ENCODE data around the gene RPS6KA5.
A peak's percentile ranks its signal among the peaks of the same experiment; 100 is the strongest.
"Not testable (repeated sequence)": the region's sequence is repeated elsewhere in the genome, so short reads cannot be mapped to it uniquely, and the experiment has no call there.

The RPS6KA5 gene

DNA sequence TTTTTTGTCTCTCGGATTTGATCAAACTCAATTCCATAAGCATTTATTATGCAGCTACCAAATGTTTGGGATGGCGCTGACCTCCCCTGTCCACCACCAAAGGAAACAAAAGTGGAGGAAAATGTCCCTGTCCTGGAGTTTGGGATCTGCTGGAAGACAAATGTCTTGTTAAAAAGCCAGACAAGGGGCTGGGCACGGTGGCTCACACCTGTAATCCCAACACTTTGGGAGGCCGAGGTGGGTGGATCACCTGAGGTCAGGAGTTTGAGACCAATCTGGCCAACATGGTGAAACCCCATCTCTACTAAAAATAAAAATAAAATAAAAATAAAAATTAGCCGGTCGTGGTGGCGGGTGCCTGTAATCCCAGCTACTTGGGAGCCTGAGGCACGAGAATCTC is 221.9 kb downstream of the RPS6KA5 start:
- not testable (repeated sequence) for DNase-seq (ENCODE audit: low spot score); FAIRE-seq

DNA sequence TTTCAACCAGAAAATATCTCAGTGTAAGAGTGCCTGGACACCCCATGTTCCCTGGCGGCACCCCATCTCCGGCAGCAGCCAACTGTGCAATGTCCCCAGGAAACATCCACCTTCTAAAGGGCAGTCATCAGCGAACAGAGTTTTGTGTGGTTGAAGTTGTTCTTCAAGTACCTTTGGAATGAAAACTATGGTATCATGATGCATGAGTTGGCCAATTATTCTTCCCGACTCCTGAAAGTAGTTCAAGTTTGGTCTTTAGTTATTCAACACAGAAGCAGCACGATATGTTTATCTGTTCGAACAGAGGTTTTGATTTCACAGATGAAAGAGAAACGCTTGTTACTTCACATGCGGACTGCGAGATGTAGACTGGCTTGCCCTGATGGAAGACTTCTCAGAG is 223.1 kb downstream of the RPS6KA5 start:
- DNase-seq (ENCODE audit: low spot score) (no peak), FAIRE-seq (no peak)

DNA sequence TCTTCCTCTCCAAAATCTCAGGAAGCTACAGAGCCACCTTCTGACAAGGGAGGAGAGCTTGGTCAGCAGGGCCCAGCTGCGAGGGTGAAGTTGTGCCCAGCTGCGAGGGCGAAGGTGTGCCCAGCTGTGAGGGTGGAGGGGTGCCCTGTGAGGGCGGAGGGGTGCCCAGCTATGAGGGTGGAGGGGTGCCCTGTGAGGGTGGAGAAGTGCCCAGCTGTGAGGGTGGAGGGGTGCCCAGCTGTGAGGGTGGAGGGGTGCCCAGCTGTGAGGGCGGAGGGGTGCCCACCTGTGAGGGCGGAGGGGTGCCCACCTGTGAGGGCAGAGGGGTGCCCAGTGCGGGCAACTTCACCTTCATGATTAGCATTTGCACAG is 223.8 kb downstream of the RPS6KA5 start:
- FAIRE-seq (no peak), DNase-seq (ENCODE audit: low spot score) (no peak)

DNA sequence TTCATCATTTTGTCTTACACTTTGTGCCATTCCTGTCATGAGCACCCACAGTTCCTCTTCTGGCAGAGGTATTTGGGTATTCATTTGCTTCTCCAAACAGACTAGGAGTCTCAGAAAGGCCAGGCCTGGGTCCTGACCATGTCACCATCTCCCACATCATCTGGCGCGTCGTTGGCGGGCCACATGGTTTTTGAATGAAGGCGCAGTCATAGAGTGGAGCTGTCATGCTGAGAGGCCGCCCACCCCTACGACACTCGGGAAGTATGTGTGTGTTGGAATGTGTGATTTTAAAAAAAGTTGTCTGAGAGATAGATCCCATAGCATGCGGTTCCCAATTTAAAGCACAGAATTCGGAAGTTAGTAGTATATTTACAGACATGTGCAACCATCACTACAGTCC is 228.6 kb downstream of the RPS6KA5 start:
- no peak for FAIRE-seq
- DNase-seq (ENCODE audit: low spot score): no peak

DNA sequence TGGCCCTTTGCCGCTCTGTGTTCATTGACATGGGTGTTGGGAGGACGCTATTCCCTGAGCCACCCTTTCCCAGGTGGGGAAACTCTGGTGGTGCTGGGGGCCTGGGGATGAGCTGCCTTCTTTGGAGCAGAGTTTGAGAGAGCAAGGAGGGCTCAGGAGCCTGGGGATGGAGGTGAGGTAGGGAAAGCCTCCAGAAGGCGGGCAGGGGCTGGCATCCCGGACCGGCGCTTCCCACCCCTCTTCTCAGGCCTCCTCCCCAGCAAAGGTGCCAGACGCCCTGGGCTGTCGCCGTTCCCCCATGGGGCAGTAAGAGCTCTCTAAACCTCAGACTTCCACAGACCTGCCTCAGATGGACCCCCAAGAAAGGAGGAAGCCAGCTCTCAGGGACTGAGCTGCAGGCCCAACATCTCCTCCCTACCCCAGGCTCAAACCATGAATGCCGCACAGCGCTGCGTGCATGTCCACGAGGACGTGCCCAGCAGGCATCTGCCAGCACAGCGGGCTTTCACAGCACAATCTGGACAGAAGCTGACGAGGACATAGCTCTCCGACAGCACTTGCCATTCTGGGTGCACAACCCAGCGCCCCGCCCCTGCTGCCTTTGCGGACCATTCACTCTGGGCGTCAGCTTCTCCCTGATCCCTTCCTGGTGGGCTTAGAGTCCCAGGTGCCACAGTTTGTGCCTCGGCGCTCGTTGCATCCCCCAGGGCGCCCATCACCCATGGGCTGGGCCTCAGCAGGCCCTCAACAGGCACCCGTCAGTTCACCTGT is 229.3 kb downstream of the RPS6KA5 start:
- FAIRE-seq (no peak), DNase-seq (ENCODE audit: low spot score) (no peak)

DNA sequence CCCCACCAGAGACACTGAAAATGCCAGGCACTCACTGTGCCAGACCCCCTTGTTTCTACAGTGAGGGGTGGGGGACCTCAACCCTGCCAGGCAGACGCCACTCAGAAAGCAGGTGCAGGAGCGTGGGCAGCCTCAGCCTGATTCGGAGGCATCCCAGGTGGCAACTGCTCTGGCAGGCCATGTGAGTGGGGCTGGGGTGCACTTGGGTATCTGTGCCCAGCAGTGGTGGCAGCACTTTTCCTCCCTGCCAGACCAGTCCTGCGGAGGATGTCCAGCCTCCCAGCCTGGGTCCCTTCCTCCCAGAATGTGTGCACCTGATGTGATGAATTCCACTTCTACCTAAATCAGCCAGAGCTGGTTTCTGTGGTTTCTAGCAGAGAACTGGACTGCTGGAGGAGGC is 230.8 kb downstream of the RPS6KA5 start:
- DNase-seq (ENCODE audit: low spot score) (no peak), FAIRE-seq (no peak)

DNA sequence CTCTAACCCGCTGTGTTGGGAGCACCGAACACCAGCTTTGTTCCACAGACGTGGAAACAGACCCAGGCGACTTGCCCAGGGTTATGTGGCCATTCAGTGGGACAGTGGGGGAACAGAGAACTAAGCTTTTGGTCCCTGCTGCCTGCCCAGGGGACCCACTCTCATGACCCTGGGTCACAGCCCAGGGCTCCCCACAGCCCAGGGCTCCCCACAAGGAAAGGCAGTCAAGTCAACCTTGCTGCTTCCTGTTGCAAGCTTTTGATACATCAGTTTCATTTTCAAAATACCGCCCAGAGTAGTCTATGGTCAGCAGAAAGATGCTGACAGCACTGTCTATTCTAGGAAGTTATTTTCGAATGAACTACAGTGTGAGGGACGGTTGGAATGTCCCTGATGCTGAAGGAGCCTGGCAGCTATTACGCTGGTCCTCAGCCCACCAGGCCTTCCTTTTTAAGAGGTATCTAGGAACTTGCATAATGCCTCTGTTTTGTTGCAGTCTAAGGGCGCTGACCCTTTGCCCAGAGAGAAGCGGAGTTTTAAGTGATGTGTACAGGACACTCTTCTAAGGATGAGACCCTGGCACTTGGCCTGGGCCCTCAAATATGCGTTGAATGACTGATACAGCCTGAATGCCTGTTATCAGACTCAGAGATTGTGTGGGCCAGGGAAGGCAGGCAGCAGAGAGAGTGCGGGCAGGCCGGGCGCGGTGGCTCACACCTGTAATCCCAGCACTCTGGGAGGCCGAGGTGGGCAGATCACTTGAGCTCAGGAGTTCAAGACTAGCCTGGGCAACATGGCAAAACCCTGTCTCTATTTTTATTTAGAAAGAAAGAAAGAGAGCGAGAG is 231.6 kb downstream of the RPS6KA5 start:
- DNase-seq (ENCODE audit: low spot score) (no peak), FAIRE-seq (no peak)

DNA sequence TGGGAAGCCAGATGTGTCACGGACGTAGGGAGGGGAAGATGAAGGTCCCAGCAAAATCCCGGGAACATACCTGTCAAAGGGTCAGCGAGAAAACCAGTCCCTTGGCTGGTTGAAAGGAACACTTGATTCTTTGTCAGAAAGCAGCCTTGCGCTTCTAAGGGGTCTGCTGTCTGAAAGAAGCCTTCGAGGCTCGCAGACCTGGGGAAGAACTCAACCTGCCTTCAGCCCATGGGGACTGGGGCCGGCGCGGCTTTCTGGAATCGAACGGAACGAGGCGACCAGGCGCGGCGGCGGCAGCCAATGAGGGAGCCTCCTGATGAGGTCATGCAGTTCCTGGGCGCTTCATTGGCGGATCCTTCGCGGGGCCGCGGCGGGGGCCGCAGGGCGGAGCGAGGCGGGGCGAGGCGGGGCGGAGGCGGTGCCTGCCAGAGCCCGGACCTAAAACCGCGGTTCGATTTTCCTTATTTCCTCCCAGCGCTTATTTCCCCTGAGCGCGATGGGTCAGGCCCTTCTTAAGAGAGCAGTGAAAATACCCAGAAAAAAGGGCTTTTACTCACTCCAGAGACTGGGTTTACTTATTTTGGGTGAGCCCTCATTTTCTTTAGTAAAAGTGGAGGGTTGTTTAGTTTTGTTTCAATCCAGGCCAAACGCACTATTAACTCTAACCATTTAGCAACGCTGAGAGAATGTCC is 232.4 kb downstream of the RPS6KA5 start:
- FAIRE-seq (no peak), DNase-seq (ENCODE audit: low spot score) (peak; percentile 95)

DNA sequence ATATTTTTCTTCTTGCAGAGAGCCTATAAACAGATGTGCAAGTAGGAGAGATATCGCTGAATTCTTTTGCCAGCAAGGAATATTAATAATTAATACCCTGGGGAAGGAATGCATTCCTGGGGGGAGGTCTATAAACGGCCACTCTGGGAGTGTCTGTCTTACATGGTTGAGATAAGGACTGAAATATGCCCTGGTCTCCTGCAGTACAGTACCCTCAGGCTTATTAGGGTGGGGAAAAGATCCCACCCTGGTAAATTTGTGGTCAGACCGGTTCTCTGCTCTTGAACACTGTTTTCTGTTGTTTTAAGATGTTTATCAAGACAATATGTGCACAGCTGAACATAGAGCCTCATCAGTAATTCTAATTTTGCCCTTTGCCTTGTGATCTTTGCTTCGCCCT is 236.9 kb downstream of the RPS6KA5 start:
- not testable (repeated sequence) for DNase-seq (ENCODE audit: low spot score); FAIRE-seq

DNA sequence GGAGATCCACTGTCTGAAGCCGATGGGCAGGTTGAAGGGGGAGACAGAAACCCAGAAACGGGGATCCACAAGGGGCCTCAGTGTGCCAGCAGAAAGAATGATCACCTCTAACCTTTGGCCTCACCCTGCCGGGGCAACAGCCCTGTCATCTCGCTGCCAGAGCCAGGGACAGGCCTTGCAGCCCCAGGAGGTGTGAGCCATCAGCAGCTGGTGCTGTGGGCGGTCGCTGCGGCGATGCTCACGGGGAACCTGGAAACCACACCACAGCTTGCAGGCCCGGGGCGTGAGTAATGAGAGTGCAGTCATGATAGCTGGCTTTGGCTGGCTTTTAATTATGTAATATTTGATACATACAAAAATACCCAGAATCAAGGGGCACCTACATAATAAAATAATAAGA is 239.5 kb downstream of the RPS6KA5 start:
- FAIRE-seq: no peak
- peak; percentile 54 for DNase-seq (ENCODE audit: low spot score)

DNA sequence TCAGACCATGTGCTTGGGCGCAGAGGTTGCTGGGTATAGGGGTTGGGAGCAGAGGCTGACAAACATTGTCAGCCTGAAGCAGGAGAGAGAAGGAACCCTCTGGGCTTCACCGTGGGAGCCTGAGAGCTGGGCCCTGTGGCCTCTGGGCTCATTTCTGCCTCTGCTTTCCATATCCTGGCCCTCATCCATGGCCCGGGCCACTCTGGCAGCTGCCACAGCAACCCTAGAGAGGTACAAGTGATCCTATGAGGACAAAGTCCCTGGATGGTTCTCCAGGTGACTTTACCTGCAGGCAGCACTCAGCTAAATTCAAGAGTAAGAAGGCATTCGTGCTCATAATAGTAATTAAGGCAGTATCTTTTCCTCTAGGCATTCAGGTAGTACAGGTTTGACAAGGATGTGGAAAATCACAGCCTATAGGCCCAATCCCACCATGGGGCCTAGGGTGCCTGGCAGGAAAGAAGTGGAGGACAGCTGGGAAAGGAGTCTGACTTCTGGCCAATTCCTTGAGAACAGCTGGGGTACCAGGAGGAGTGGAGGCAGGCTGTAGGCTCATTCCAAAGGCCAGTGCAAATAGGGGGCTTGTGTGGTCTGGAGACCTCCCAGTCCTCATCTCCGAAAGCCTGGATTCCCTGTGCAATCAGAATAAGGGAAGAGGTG is 240.6 kb downstream of the RPS6KA5 start:
- DNase-seq (ENCODE audit: low spot score) (no peak), FAIRE-seq (no peak)

DNA sequence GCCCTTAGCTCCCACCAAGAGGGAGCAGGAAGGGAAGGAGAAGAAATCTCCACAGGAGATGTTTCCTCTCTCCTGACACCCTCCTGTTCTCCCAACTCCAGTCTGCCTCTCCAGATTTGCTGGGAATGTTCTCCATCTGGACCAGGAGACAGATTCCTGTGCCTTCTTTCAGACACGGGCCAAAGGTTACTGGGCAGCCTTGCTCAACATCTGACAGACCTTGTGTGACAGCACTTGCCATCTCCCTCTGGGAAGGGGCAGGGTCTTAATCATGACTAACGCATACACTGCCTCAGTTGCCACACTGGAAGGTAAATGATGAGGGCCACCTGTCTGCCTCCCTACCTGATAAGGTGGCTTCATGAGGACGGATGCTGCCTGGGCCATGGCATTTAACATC is 241.7 kb downstream of the RPS6KA5 start:
- FAIRE-seq (no peak), DNase-seq (ENCODE audit: low spot score) (no peak)

DNA sequence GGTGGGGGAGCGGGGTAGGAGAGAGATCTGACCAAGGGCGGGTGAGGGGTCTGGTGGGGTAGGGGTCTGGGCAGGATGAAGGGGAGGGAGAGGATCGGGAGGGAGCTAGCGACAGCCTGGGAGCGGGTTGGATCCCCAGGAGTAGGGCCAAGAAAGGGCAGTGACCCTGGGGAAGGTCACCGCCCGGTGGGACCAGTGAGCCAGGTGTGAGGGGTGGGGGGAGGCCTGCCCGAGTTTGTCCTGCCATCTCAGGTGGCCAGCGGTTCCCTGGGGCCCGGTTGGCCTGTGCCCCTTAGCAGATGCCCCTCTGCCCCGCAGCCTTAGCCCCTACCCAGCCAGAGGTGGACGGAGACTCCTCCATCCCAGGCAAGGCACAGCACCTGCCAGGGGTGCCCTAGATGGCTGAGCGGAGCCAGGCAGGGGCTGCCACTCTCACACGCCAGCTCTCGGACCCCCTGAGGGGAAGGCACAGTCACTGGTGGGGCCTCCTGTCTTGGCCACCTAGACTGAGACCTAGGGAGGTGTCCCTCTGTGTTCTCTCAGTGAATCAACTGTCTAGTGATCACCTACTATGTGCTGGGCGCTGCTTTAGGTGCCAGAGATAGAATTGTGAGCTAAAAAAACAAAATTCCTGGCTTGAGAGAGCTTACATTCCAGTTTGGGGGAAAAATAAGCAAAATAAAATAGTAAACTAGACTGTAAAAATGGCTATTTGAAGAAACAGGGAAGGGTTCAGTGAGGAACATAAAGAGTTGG is 243.6 kb downstream of the RPS6KA5 start:
- DNase-seq (ENCODE audit: low spot score) (no peak), FAIRE-seq (no peak)

DNA sequence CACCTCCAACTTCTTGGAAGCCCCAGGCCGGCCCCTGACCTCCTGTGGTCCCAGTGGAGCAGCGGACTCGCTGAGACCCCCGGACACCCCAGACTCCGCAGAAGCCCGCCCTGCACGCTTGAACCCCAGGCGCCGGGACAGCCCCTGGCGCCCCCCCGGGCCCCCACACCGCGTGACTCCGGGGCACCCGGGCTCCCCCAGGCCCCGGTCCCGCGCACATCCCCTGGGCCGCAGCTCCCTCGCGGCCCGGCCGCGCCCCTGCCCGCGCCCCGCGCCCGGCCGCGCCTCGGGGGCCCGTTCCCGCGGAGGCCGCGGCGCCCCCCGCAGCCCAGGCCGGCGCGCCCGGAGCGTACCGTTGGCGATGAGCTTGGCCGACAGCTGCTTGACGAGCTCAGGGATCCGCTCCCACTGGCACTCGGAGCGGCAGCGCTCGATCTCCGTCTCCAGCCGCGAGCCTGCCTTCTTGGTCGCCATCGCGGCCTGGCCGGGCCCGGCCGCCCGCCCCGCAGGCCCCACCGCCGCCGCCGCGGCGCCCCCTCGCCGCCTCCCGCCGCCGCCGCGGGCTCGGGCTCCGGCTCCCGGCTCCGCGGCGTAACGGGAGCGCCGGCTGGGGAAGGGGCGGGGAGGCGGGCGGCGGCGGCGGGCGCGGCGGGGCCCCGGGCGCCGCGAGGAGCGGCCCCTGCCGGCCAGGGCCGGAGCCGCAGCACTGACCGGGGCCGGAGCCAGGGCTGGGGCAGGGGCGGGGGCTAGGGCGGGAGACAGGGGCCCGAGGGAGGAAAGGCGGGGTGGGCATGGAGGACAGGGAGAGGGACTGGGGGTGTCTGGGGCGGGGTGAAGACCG is 244.4 kb downstream of the RPS6KA5 start, which contains the start of gene TTC7B:
TSS of gene TTC7B (minus strand) at position 609 of the 841 bp plus-strand sequence. CDS start at position 474, 135 bp downstream.
- no peak for FAIRE-seq

DNA sequence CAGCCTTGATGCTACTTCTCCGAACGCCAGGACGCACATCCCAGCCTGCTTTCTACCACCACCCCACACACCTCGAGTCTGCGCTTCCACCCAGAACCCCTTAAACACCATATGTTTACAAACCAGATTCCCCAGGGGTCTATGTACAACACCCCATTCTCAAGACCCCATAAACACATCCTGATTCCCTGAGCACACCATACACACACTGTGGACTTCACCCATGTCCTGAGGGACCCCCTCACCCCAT is 244.9 kb downstream of the RPS6KA5 start:
- FAIRE-seq: no peak

More for the DNA sequence above, 244.4 kb downstream of the RPS6KA5 start, which contains the start of gene TTC7B:
- peak; percentile 80 for DNase-seq (ENCODE audit: low spot score)

DNA sequence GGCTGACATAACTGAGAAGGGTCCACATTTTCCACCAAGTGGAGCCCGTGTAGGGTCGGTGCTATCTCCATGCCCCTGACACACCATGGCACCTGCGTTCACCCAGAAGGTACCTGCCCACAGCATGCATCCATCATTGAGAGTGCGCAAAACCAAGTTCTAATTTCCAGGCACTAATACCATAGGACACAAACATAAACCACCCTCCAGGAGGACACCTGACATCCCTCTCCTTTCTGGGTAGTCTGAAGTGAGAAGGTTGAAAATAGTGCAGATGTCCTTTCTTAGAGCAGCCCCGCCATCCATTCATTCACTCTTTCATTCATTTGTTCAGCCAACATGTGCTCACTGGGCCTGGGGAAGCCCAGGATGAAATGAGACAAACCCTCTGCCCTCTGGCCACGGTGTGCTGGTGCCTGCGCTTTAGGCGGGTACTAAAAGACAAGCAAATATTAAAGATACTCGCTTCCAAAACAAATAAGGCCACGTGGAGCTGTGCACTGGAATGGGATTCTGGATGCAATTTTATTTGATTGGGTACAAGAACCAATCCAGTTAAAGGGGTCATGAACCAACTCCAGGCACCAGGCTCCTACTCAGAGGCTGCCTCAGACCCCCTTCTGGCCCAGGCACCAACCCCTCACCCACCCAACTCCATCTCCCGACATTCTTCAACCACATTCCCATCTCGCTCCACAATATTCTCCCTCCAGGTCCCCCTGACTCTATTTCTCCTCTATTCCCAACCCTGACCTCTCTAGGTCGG is 245.5 kb downstream of the RPS6KA5 start:
- DNase-seq (ENCODE audit: low spot score) (no peak), FAIRE-seq (no peak)

More for the DNA sequence above, 244.9 kb downstream of the RPS6KA5 start:
- DNase-seq (ENCODE audit: low spot score): no peak

DNA sequence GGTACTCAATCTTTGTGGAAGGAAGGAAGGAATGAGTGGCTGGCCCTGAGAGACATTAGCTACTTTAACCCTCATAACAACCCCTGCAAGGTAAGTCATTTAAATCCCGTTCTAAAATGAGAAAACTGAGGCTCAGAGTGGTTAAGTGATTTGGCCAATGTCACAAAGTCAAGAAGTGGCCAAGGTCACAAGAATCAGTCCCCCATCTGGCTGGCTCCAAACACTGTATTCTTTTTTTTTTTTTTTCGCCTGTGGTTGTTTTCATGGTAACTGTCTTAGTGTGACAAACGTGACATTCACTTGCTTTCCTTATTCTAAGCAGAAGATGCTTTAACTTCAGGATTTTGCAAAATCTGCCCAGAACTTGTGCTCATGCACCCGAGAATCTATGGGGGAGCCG is 247.0 kb downstream of the RPS6KA5 start:
- DNase-seq (ENCODE audit: low spot score): no peak
- FAIRE-seq: no peak

DNA sequence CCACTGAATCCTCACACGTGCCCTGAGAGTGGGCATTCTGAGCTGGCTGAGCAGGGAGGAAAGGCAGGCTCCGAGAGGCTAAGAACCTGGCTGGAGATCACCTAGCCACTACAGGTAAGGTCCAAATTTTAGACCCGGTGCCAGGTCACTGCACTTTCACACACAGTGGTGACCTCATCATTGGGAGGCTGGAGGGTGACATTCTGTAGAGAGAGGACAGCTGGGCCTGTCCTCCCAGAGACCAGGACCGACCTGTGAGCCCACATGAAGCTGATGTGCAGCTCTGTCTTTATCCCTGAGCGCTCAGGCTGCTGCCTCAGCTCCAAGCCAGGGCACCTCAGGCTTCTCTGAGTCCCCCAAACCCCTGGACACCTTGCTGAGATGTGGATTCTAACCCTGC is 248.3 kb downstream of the RPS6KA5 start:
- FAIRE-seq (no peak), DNase-seq (ENCODE audit: low spot score) (no peak)

DNA sequence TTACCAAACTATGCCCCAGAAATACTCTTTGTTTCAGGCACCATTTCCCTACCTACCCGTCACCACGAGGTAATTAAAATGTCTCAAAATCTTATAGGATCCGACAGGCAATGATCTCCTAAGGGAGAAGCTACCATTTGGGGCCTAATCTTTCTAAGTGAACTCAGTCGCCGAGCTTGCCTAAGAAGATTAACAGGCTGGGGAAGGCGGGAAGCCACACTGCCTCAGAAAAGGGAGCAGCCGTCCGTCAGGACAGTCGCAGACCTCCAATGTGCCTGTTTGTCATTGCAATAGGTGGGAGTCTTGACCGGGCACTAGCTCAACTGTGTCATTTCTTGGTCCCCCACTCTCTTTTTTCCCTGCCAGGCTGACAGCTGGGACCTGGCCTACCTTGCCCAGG is 248.8 kb downstream of the RPS6KA5 start:
- DNase-seq (ENCODE audit: low spot score): no peak
- FAIRE-seq: no peak

All from urothelium cell line (cell line).